Measurements from ENCODE around the gene ZCCHC4.

DNA sequence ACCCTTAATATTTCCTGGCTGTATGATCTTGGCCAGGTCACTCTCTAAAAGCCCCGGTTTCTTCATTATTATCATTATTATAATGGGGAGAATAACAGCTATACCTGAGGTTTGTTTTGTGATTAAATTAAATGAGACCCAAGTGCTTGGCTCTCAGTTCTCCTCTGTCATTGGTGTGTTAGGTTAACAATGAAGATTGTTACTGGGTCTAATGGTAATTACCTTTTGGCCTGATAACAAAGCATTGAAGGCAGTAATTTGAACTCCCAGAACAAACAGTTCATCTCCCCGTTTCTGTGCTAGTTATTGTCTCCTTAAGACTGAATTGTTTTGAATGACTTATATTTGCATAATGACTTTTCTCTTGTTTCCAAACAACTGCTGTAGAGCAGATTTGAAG is 57.7 kb downstream of the ZCCHC4 start:
- TF ChIP-seq, protein P1, sequence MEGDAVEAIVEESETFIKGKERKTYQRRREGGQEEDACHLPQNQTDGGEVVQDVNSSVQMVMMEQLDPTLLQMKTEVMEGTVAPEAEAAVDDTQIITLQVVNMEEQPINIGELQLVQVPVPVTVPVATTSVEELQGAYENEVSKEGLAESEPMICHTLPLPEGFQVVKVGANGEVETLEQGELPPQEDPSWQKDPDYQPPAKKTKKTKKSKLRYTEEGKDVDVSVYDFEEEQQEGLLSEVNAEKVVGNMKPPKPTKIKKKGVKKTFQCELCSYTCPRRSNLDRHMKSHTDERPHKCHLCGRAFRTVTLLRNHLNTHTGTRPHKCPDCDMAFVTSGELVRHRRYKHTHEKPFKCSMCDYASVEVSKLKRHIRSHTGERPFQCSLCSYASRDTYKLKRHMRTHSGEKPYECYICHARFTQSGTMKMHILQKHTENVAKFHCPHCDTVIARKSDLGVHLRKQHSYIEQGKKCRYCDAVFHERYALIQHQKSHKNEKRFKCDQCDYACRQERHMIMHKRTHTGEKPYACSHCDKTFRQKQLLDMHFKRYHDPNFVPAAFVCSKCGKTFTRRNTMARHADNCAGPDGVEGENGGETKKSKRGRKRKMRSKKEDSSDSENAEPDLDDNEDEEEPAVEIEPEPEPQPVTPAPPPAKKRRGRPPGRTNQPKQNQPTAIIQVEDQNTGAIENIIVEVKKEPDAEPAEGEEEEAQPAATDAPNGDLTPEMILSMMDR (IDR thresholded peaks at IDR 0.05; ENCODE audit: low read depth, low read length): no peak
- TF ChIP-seq POLR2A (IDR thresholded peaks at IDR 0.05; ENCODE audit: extremely low read depth, insufficient read length): no peak
- no peak for TF ChIP-seq MYC (IDR thresholded peaks at IDR 0.05; ENCODE audit: low read depth, low read length)

All from NB4 (cell line).